ENCODE data around the gene THOC6. TPM values are rescaled to one million over a fixed set of nuclear protein-coding genes. Genes with fewer than 3 reads are reported as not detected.

THOC6 gene
- total and polyA plus RNA-seq, 9 of the 15 experiments (the other 6 are each of a cell fraction or from before 2014, with no cell fraction given), result 2.5 to 65.4 (median 42.3) TPM

GRCh38 chr16:3020247-3020603 is 3.6 kb upstream of the THOC6 start, which contains the start of gene TNFRSF12A (continued):
- TF ChIP-seq ERF (CRISPR knock-in tag; IDR thresholded peaks at IDR 0.05), result no peak
- no peak for TF ChIP-seq NFIX (CRISPR knock-in tag; IDR thresholded peaks at IDR 0.05; ENCODE audit: low read depth)
- no peak for TF ChIP-seq TOE1 (IDR thresholded peaks at IDR 0.05; ENCODE audit: borderline replicate concordance)
- TF ChIP-seq TOE1 (CRISPR knock-in tag; IDR thresholded peaks at IDR 0.05; ENCODE audit: borderline replicate concordance, low read depth), result no peak
- no peak for TF ChIP-seq EP300 (IDR thresholded peaks at IDR 0.05; ENCODE audit: low read length)
- no peak; the same call in 1 of the 2 replicates for TF ChIP-seq NCOR1 (IDR thresholded peaks at IDR 0.05)
- TF ChIP-seq ZNF764 (CRISPR knock-in tag; IDR thresholded peaks at IDR 0.05; ENCODE audit: low read depth), result no peak
- TF ChIP-seq RAD21 (CRISPR knock-in tag; conservative IDR thresholded peaks at IDR 0.05 in 1 of 2, IDR thresholded peaks at IDR 0.05 in 1 of 2), result peak; percentile 6 to 12; a peak in 1 of 4 replicates
- TF ChIP-seq ZBTB8A (IDR thresholded peaks at IDR 0.05; ENCODE audit: partially characterized antibody), result no peak
- TF ChIP-seq CREM (IDR thresholded peaks at IDR 0.05; ENCODE audit: low read depth), result 0 out of 2 replicates have a peak, but pooled peaks have one; percentile 49
- TF ChIP-seq TAF1 (IDR thresholded peaks at IDR 0.05; ENCODE audit: control insufficient read depth, extremely low read depth, insufficient read depth, low read length, severe bottlenecking), result peak; percentile 97
- TF ChIP-seq ZNF639 (CRISPR knock-in tag; conservative IDR thresholded peaks at IDR 0.05 in 1 of 2, IDR thresholded peaks at IDR 0.05 in 1 of 2), result no peak; a peak in 1 of 4 replicates
- no peak for TF ChIP-seq RCOR1 (IDR thresholded peaks at IDR 0.05; ENCODE audit: borderline replicate concordance in 1 of 2, low read depth in 2 of 2, low read length in 2 of 2)
- TF ChIP-seq MXD1 (CRISPR knock-in tag; IDR thresholded peaks at IDR 0.05; ENCODE audit: borderline replicate concordance, poor library complexity, severe bottlenecking), result no peak
- TF ChIP-seq HNRNPLL (IDR thresholded peaks at IDR 0.05; ENCODE audit: low read depth, low read length, poor library complexity, severe bottlenecking), result peak; percentile 63
- TF ChIP-seq RBFOX2 (IDR thresholded peaks at IDR 0.05; ENCODE audit: low read depth, low read length), result peak; percentile 88
- TF ChIP-seq NR3C1 (CRISPR knock-in tag; IDR thresholded peaks at IDR 0.05), result no peak
- no peak for TF ChIP-seq JUN (IDR thresholded peaks at IDR 0.05; ENCODE audit: borderline replicate concordance, low read depth, low read length)
- no peak for TF ChIP-seq JUN (CRISPR knock-in tag; IDR thresholded peaks at IDR 0.05; ENCODE audit: borderline replicate concordance)
- TF ChIP-seq ZNF586 (CRISPR knock-in tag; conservative IDR thresholded peaks at IDR 0.05), result no peak
- TF ChIP-seq HSF4 (CRISPR knock-in tag; IDR thresholded peaks at IDR 0.05; ENCODE audit: borderline replicate concordance), result no peak
- TF ChIP-seq GABPB2 (CRISPR knock-in tag; conservative IDR thresholded peaks at IDR 0.05), result no peak
- no peak for TF ChIP-seq GATAD2A (IDR thresholded peaks at IDR 0.05)
- no peak for TF ChIP-seq TGIF2 (CRISPR knock-in tag; IDR thresholded peaks at IDR 0.05)
- TF ChIP-seq POLR3G (IDR thresholded peaks at IDR 0.05; ENCODE audit: extremely low read depth, insufficient read length, insufficient replicate concordance), result no peak
- TF ChIP-seq RNF219 (CRISPR knock-in tag; IDR thresholded peaks at IDR 0.05), result no peak

Measured in K562 (cell line).